NCI-H526 treated with DMSO at 0.1 percent for 48 hours (cell line): ENCODE measurements around the gene EXT2.

Source experiments
- DNase-seq: peaks from one replicate; lab custom pipeline; 2025; lab: John Stamatoyannopoulos, UW

EXT2 gene

DNA sequence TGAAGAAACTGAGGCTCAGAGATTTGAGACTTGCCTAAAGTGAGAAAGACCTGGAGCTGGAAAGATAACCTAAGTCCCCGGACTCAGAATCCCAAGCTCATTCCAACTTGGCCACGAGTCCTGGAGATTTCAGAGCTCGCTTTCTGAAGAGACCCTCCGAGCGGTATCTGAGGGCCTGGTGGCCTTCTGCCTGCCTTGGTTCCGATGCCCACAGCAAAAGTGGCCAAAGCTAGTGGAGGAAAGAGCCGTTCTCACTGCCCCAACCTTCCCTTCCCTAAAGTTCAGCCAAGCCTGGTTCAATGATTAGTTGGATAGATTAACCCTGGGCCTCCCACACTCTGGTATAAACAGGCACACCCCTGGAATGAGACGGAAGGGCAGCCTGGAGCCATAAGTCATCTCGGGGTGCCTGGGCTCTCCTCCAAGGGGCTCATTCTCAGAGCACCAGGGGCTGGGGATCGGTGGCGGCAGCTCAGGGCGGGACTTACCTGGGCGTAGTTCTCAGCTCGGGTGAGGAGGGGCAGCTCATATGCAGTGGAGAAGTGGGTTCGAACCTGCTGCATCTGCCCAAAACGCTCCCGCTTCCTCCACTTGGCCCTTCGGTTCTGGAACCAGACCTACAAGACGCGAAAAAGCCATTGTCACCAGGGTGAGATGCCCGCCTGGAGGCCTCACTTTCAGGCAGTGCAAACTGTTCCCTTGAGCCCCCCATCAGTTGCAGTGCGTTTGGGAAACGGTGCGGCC, 171.7 kb downstream of the EXT2 start:
- no peak for DNase-seq

DNA sequence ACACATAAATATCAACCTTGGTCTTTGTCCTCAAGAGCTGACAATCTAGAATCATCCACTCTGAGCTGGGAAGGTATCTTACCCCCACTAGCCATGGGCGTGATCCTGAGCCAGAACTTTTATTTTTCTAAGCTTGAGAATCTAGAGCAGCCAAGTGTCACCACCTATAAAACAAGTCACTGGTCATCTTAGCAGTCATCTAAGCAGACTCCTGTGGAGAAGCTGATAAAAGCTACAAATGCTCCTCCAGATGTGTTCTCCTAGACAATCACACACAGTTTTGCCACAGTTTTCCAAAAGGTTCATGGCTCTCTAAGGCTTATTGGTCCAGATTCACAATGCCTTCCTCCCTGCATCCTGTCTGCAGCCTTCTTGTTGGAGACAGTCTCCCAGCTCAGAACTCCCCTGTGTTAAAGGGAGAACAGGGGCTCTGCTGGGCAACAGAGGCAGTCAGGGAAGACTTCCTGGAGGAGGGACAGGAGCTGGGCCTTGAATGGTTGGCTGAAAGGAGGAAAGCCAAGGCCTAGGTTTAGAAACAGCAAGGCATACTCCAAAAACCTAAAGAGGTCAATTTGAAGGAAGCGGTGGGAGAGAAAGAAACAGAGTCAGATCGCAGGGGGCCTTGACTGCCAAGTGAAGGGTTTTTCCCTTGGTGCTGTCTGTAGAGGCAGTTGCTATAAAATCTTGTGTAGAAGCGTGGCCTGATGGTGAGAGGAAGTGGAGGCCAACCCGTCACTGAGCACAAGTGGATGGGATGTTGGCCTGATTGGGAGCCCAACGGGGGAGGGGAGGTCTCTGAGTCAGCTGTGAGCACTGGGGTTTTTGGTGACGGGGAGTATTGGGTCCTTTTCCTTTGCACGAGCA, 172.5 kb downstream of the EXT2 start:
- DNase-seq: no peak

DNA sequence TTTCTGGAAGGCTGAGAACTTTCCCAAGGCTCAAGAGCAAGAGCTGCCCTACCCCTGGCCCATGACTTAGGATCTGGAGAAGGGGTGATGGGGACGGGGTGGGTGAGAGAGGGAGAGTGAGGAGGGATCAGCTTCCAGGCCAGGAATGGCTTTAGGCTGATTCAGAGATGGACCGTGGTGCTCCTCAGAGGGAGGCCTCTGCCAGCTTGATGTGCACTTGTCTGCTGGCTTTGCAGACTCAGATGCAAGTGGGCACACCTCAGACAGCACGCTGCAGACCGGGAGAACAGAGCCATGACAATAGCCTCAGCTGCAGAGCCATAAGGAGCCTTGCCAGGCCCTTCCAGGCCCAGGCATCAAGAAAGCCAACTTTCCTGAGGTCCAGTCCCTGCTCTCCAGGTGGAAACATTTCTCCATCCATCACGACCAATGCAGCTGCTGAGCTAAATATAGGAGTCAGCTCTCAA, 173.2 kb downstream of the EXT2 start:
- no peak for DNase-seq

DNA sequence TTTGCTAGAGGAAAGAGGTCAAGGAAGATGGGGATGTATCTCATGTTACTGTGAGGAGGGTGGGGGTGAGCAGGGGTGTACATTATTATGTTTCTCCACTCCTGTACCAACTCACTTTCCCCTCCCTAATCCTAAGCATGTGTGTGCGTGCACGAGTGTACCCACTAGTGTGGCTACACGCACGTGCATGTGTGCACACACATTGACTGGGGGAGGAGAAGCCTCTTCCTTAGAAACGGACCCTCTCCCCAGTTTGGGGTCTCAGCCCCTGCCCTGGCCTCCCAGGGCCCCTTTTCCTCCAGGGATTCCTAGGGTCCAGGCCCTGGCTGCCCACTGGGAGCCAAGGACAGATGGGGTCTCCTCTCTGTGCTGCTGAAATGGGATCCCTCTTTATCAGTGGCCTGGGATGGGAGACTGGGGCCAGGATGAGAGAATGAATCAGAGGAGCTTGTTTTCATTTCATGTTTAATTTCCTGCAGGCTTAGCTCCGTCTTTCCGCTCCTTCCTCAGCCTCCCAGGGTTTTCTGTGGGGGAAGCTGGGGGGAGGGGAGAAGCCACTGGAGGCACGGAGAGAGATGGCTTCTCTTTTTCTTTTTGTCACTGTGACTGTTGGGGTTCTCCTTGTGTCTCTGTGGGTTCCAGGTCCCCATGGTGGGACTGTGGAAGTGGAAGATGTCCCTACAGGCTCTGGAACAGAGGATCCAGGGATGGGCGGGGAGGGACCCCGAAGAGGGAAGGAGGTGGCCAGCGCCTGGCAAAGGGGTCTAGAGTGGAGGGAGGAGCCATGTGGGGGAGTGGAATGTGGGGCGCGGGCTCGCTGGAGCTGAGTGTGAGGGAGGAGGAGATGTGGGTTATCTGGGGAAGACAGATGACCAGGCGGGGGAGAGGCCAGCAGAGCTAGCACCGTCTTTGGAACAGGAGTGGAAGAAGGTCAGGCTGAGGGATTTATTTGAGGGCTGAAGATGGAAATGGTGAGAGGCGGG, 174.2 kb downstream of the EXT2 start:
- DNase-seq: no peak

DNA sequence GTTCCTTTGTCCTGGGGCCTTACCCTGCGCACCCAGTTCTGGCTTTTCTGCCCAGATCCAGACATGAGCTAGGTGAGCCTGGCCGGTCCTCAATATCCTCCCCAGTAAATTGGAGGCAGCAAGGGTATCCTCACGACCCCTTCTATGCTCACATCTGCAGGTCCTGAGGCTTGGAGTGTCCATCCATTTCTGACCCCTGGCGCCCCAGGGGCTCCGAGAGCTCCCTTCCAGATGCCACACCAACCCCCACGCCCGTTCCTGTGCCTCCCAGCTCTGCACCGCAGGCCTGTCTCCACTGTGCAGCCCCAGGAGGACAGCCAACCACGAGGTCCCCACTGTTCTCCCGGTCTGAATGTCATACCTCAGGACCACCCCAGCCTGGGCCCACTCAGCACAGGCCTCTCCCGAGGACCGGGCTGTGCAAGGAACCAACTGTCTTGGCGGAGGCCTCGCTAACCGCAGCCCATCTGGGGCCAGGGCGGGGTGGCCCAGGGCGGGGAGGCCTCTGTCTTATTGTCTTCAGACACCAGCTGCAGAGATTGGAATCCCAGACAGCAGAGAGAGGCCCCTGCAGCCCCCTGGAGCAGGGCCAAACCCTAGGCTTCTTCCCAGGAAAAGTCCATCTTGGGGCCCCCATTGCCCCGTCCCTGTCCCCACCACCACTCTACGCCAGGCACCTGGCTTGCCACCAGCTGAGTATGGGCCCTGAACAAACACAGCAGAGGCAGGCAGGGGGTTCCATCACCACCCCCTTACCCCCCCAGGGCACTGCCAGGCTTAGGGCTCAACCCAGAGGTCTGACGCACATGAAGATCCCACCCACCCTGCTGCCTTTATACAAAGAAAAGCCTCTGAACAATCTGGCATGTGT, 175.2 kb downstream of the EXT2 start:
- no peak for DNase-seq

DNA sequence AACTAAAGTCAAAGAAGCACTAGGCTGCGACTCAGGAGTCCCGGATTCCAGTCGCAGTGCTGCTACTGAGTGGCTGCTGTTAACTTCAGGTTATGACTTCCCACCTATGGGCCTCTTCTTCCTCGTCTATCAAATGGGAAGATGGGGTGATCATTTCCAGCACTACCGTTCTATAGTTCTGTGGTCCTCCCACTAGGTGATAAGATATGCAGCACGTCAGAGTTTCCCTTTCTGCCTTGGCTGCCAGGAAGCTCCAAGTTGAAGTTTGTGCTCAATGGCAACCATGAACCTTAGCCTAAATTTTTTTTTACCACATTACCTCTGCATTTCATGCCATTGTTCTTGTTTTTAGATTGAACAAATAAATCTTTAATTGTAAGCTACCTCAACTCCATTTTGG, 175.8 kb downstream of the EXT2 start:
- DNase-seq: no peak

DNA sequence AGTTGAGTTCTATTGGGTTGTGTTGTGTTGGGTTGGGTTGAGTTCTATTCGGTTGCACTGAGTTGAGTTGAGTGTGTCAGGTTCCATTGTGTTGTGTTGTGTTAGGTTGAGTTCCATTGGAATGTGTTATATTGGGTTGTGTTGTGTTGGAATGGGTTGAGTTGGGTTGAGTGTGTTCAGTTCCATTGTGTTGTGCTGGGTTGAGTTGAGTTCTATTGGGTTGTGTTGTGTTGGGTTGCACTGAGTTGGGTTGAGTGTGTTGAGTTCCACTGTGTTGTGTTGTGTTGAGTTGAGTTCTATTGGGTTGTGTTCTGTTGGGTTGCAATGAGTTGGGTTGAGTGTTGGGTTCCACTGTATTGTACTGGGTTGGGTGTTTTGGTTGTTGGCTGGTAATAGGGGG, 178.9 kb downstream of the EXT2 start:
- no peak for DNase-seq

DNA sequence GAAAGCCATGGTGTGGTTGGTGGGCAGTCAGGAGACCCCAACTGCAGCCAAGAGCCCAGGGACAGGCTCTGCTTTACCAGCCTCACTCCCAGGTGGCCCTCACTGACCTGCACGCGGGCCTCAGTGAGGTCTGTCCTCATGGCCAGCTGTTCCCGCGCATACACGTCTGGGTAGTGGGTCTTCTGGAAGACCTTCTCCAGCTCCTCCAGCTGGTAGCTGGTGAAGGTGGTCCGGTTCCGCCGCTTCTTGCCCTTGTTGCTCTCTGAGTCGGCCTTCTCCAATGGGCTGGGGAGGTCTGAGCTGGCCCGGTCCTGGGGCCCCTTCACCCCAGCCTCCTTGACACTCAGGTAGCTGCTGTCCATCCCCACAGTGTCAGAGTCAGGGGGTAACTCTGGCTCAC, 179.8 kb downstream of the EXT2 start:
- no peak for DNase-seq

DNA sequence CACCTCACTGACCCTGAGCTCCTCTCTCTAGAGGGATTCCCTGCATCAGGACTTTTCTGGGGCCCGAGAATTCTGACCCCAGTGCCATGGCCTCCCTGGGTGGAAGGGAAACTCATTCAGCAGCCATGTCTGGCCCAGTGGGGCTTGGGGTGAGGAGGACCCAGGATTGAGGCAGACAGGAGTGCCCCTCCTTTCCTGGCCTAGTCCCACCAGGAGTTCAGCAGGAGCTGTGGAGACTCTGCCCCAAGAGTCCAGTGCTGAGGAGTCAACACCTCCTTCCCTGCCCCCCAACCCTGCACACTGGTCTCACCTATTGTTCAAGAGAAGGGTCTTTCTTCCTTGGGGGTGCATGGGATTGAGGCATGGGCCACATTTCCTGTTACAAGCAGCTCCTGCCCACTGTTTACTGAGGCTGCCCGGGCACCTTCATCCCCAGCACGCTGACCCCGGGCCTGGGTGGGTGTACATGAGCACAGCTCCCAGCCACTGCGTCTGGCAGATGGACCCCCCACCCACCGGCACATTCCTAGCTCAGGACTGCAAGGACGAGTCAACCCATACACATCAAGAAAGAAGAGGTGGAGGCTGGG, 180.6 kb downstream of the EXT2 start:
- no peak for DNase-seq

DNA sequence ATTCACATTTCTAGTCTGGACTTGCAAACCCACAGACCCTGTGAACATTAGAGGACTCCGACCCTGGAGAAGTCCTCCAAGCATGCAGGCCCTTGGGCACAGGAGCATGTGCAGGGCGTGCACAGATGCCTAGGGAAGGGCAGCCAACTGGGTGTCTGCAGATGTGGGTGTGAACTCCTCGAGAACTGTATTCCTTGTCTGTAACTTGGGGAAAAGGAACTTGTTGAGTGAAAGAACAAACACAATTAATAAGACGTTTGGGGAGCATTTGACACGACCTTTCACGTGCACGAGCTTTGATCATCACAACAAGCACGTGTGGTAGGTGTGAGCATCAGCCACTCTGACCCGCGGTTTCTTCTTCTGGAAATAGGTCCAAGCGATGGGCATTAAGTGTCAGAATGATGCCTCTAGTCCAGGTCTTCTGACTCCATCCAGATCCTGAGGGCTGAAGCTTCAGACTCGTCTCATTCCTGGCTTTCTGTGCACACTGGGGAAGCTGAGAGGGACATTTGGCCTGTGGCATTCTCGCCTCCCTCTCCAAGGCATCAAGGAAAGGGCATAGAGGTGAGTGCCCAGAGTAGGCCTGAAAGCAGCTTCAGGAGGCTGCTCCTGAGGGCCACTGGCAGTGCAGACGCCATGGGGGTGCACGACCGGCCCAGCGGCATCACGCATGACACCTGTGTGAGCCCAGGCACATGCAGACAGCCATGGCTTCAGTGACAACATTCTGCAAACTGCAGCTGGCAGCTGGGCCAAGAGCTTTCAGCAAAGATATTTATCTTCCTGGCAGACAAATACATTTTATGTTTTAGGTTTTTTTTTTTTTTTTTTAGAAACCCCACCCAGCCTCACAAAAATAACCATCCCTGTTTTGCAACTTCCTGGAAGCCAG, 182.0 kb downstream of the EXT2 start:
- no peak for DNase-seq

DNA sequence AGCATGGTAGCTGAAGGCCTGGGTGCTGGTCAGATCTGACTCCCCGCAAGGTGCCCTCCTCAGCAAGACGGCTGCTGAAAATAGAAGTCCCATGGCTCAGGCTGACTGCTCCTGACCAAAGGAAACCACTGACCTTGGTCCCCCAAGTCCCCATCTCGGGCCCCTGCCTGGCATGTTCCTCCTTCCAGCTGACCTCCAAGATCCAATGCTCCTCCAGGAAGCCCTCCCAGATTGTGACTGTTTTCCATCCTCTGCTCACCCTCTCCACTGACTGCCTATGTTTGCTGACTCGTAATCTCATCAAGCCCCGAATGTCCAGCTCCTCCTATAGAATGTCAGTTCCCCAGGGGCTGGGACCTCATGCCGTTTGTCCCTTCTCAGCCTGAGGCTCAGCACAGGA, 184.0 kb downstream of the EXT2 start:
- no peak for DNase-seq

DNA sequence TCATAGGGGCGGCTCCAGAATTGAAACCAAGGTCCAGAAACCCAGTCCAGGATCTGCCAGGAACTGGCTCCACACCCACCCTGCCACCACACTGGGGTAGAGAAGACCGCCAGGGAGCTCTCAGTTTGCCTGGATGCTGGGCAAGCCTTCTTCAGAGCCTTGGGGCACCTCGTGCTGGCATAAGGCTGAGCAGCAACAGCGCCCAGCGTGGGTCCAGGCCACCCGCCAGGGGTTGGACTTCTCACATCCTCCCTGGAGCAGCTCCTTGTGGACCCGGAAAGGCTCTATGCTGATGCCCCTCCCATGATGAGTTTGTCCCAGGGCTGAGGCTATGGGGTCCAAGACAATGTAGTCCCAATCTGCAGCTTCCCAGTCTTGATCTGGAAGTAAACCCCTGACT, 184.8 kb downstream of the EXT2 start:
- DNase-seq: no peak

DNA sequence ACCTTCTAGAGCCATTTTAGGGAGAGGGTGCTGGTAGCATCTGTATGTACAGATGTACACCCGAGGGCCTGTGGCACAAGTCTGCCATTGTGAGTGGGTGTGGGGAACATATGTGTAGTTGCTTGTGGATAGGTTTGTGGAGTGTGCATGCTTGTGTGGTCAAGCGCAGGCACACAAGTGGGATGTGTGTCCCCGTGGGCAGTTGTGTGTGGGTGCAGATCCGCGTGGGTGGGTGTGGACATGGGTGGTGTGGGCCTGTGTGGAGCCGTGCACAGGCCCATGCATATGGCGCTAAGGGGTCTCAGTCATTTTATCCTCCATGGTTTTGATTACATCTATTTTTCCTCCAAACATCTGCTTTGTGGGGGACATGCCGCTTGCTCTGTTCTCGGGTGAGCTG, 185.7 kb downstream of the EXT2 start:
- DNase-seq: no peak

DNA sequence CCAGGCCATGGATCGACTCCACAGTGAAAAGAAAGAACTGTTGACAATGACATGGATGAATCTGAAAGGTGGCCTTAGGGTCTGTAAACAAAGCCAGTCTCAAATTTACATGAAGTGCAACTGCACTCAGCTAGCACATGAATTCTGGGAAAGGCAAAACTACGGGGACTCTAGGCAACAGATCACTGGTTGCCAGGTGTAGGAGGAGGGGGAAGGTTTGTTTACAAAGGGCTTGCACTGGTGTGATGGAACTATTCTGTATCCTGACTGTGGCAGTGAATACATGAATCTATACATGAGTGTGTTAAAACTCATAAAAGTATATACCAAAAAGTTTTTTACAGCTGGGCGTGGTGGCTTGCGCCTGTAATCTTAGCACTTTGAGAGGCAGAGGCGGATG, 187.1 kb downstream of the EXT2 start:
- DNase-seq: peak; percentile 56

DNA sequence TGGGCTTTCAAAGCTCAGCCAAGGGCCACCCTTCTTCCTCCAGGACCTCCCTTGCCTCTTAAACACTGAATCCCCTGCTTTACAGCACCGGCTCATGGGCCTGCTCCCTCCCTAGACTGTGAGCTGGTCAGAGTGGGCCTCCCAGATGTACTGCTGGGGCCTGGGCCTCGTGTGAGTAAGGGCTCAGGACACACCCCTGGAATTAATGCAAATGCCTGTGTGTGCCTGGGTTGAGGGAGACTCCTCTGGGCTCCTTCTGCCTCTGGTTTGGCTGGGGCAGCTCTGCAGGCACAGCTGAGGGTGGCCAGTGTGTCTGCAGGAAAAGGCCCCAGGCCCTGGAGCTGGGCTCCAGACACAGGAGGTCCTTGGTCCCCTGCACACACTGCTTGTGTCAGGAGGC, 190.3 kb downstream of the EXT2 start:
- no peak for DNase-seq

DNA sequence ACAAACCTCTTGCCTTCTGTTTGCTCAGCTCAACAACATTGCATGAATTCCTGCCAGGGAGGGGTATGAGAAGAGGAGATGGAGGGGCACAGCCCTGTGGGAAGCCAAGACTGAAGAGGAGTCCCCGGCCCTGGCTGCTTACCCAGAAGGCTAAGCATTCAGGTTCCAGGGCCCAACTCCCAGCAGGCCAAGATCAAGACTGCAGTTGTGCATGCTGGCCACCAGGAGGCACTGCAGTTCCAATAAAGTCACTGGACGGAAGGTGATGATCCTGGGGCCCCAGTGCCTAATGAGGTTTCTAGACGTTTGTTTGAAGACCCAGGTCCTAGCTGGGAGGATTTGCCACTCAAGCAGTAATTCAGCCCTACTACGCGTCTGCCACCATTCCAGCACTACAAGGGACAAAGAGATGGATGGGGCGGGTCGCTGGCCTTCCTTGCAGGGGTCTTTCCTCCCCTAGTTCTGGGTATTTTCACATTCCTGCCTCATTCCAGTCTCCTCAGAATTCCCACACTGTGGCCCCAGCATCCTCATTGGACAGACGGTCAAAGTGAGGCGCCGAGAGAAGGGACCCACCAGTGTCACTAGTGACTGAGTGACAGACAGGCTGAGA, 190.9 kb downstream of the EXT2 start:
- DNase-seq: peak; percentile 45

DNA sequence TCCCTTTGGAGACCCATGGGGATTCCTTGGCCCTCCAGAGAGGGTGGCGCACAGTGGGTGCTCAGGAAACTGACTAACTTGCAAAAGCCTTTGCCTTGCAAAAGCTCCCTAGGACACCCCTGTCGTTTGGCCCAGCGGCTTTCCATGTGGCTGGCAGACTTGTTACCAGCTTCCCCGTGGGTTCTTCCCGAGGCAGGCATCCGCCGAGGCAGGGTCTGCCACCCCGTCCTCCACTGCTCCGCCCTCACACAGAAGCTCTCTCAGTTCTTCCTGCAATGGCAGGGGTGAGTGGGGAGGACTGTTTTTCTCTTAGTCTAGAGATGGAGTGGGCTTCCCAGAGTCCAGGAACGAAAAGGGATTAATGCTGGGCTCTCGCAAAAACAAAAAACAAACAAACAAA, 191.4 kb downstream of the EXT2 start:
- no peak for DNase-seq

DNA sequence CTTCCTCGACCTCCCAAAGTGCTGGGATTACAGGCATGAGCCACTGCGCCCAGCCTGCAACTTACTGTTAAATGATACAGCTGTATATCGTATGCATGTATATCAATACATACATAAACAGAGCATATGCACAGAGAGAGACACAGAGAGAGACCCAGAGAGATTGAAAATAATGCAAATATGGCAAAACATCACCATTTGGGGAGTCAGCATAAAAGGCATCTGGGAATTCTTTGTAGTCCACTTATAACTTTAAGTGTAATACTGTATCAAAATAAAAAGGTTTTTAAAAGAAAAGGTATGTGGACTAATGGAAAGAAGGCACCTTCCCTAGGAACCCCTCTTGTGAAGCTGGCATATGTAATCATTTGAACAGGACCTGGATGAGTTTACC, 192.7 kb downstream of the EXT2 start:
- DNase-seq: no peak

DNA sequence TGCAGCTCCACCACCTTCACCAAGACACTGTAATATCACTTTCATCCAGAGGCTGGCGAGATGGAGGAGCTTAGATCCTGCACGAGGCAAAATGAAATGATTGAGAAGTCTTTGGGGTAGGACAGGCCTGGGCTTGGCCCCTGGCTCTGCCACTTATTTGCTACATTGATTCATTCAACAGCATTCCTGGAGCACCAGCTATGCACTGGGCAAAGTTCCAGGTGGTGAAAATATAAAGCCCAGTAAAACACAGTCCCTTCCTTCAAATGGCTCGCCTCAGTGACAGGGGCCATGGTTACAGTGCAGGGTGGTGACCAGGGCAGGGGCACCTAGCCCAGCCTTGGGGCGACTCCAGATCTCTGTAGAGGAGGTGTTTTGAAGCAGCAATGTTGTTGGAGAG, 194.7 kb downstream of the EXT2 start:
- no peak for DNase-seq
